Coronary artery (tissue), 2 donors: ENCODE measurements around the gene SLC29A3.

Experiments
- DNase-seq: peaks from one replicate; pipeline ENCODE4 v3.0.0-alpha.2; 2017; ENCODE audit warnings: low spot score
- H3K27ac ChIP-seq, 2 donors: fragments of 200-600 bp; sonication (generic); one replicate each; pipeline ENCODE4 v1.5.1; 2016 to 2019
- H3K4me3 ChIP-seq: fragments of 200-600 bp; sonication (generic); 2 replicates; pipeline ENCODE4 v1.5.1; 2016; ENCODE audit warnings: mild to moderate bottlenecking, moderate library complexity
- TF ChIP-seq, protein P1 (sequence below): fragments of 200-600 bp; sonication (generic); IDR thresholded peaks from one replicate; pipeline ENCODE4 v1.5.1; 2019; ENCODE audit warnings: antibody characterized with exemption

SLC29A3 gene

GRCh38 chr10:71342573-71343391 lies 23.7 kb downstream of the SLC29A3 start:
- no peak overlapping the region for H3K27ac ChIP-seq
- no peak for DNase-seq
- TF ChIP-seq, protein P1, sequence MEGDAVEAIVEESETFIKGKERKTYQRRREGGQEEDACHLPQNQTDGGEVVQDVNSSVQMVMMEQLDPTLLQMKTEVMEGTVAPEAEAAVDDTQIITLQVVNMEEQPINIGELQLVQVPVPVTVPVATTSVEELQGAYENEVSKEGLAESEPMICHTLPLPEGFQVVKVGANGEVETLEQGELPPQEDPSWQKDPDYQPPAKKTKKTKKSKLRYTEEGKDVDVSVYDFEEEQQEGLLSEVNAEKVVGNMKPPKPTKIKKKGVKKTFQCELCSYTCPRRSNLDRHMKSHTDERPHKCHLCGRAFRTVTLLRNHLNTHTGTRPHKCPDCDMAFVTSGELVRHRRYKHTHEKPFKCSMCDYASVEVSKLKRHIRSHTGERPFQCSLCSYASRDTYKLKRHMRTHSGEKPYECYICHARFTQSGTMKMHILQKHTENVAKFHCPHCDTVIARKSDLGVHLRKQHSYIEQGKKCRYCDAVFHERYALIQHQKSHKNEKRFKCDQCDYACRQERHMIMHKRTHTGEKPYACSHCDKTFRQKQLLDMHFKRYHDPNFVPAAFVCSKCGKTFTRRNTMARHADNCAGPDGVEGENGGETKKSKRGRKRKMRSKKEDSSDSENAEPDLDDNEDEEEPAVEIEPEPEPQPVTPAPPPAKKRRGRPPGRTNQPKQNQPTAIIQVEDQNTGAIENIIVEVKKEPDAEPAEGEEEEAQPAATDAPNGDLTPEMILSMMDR, result no peak
- H3K4me3 ChIP-seq, result no peak overlapping the region

DNA sequence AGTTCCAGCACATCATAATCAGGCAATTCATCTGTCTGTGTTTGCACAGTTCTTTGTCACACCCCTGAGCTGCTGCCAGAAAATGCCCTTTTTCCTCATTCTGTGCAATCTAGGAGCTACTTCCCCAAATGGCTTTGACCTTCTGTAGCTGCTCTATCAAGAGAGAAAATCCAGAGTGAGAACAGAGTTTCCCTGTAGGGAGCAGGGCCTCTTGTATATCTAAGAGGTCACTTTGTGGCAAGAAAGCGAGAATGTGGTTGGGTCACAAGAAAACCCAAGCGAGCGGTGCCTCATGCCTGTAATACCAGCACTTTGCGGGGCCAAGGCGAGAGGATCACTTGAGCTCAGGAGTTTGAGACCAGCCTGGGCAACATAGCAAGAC lies 24.3 kb downstream of the SLC29A3 start:
- no peak overlapping the region for H3K4me3 ChIP-seq
- TF ChIP-seq, protein P1, result no peak
- DNase-seq, result no peak
- no peak overlapping the region for H3K27ac ChIP-seq

- no peak overlapping the region for H3K4me3 ChIP-seq
- DNase-seq, result no peak
- H3K27ac ChIP-seq, result no peak overlapping the region
- TF ChIP-seq, protein P1, result no peak
These were observed 25.3 kb downstream of the SLC29A3 start for GRCh38 chr10:71344154-71344925.

DNA sequence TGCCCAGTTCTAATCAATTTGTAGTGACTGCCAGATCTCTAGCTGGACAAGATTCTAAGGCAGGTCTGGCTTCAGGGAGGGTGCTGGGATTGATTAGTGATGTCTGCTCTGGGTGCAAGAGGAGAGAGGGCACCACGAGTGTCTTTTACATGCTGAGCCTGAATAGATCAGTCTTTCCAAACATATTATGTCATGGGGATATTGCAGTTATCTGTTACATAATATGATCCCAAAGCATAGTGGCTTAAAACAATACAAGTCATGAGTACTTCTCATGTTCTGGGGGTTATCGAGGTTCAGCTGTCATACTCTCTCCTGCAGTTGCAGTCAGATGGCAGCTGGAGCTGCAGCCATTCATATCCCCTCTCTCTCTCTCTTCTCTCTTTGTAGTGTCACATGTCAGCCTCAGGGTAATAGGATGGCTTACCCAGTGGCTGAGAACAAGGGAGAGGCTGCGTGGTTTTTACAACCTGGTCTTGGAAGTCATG lies 26.0 kb downstream of the SLC29A3 start:
- TF ChIP-seq, protein P1, result no peak

GRCh38 chr10:71345694-71346093 lies 26.6 kb downstream of the SLC29A3 start:
- Histone ChIP-seq H3K27ac (no peak overlapping the region), H3K4me3 (no peak overlapping the region)
- TF ChIP-seq, protein P1, result no peak
- DNase-seq, result no peak

More for the DNA sequence above, 26.0 kb downstream of the SLC29A3 start:
- DNase-seq, result no peak
- Histone ChIP-seq H3K27ac (no peak overlapping the region), H3K4me3 (no peak overlapping the region)

DNA sequence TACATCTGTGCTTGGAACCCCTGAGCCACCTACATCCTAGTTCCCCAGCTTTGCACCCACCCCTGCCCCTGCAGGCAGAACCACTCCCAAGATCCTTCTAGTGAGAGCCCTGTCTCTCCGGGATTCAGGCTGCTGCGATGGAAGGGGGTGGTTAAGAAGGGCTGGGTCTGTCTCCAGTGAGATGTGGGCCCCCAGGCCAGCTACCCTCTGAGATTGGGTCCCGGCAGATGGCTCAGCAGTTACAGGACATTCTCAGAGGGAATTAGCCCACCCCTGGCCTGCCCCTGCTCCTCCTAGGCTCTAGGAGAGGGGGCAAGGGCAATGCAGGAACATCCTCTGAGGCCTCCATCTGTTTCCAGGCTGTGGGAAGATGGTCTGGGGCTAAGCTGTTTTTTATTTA lies 27.7 kb downstream of the SLC29A3 start:
- DNase-seq, result no peak
- TF ChIP-seq, protein P1, result no peak
- H3K27ac ChIP-seq, result no peak overlapping the region
- no peak overlapping the region for H3K4me3 ChIP-seq
